ENCODE measurements around the gene CCL23.
"Not testable (repeated sequence)": the region's sequence is repeated elsewhere in the genome, so short reads cannot be mapped to it uniquely, and the experiment has no call there.

CCL23 gene

GRCh38 chr17:36002631-36003030, 15.1 kb downstream of the CCL23 start:
- no peak for DNase-seq

GRCh38 chr17:36001862-36002603, 15.7 kb downstream of the CCL23 start:
- DNase-seq, result no peak

DNA sequence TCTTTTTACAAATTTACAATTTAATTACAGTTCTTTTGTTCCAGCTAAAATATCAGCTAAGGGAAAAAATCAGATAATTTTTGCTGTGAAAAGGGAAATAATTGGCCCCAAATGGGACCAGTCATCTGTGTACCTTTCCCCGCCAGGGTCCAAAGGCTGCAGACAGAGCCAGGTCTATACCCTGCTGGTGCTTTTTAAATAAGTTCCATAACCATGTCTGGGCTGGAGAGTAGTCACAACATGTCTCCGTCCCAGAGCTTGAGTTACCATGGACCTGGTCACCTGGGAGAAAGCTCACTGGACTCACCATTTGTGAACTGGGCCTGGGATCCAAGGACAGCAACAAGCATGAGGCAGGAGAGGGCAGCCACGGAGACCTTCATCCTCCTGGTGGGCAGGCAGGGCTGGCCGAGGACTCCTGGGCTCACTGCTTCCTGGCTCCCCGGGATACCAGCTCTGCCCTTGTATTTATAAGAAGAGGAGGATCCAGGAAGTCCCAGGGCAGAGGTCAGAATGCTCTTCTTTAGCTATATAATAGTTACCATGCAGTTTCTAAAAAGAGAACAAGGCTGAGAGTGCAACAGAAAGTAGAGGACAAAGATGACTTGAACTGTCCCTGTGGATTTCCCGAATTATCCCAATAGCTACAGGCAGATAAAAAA, 16.5 kb downstream of the CCL23 start, which contains the start of gene CCL15:
Gene CCL15 (minus strand): TSS at position 444 of the 662 bp plus-strand sequence. CDS start 61 bp downstream, at position 383.
- no peak for DNase-seq

GRCh38 chr17:36000732-36001109, 17.1 kb downstream of the CCL23 start:
- DNase-seq, result no peak

DNA sequence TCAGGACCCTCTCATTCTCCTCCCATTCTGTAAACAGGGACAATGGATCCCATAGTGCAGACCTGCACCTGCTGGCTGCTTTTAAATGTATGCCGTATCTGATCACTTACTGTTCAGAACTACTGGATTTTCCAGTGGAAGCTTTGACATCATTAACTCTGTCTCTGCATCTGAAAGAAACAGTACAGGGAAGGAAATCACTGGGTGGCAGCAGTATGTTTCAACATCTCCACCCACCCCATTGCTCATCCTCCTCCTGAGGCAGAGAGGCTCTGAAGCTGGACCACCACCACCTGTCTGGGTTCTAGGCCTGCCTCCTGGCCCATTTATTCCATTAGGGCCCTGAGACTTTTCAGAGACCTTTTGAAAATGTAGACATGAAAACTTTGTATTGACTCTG, 19.0 kb downstream of the CCL23 start:
- DNase-seq, result no peak

DNA sequence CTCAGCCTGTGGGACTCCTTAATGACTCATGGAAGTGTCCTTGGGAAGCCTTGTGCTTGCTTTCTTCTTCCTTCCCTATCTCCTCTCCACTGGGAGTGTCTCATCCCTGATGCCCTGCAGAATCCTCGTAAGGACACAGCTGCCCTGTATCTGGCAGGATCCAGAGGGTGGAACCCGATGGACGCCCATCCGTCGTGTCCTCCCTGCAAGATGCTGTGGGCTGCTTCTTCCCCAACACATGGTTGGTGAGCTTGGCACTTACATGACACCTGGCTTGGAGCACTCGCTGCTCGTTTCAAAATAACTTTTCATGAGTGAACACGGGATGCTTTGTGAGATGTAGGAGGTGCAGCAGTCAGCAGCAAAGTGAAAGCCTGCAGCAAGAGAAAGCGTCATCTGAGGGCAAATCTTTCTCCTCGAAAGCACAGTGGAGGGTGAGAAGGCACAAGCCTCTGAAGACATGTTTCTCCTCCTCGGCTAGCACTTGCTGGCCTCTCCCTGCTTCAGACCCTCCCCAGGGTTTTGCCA, 19.7 kb downstream of the CCL23 start:
- DNase-seq, result no peak

DNA sequence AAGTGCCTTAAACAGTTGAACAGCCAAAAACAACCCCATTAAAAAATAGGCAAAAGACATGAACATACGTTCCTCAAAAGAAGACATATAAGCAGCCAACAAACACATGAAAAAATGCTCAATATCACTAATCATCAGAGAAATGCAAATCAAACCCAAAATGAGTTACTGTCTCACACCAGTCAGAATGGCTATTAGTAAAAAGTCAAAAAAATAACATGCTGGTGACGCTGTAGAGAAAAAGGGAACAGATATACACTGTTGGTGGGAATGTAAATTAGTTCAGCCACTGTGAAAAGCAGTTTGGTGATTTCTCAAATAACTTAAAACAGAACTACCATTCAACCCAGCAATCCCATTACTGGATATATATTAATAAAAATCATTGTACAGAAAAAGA, 22.4 kb downstream of the CCL23 start:
- DNase-seq, result not testable (repeated sequence)

DNA sequence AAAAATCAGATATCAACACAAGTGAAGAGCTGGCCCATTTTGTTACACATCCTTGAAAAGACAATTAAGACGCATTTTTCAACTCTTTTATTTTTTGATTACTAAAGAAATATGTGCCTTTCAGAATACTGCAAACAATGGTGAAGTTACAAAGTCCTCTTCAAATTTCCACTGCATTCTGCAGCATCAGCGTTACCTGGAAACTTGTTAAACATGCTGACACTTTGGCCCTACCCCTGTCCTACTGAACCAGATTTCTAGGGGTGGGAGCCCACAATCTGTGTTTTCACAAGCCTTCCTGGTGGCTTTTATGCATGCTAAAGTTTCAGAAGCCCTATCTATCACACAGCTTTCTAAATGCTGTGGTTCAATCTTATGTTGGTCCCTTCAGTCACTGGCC, 26.7 kb downstream of the CCL23 start:
- no peak for DNase-seq

- DNase-seq, result no peak
These were observed 29.6 kb downstream of the CCL23 start for GRCh38 chr17:35988164-35988563.

DNA sequence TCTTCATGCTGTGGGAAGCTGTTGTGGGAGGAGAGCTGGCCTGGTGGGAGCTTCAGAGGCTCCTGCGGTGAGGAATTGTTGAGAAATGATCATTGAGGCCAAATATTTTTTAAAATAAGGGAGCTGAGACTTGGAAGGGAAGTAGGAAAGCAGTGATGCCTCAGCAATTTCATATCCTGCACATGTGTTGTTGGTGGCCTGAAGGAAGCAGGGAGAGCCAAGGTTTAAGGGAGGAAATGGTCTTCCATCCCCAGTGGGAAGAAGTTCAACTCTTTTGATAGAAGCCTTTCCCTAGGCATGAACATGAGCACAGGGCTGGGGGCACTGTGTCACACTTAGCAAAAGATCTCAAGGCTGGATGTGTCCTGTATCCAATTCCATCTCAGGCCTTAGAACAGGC, 31.1 kb downstream of the CCL23 start, which contains the start of gene CCL14:
Gene CCL14 (minus strand): TSS at position 87 of the 400 bp plus-strand sequence. CDS start 80 bp downstream, at position 7.
- DNase-seq, result no peak

DNA sequence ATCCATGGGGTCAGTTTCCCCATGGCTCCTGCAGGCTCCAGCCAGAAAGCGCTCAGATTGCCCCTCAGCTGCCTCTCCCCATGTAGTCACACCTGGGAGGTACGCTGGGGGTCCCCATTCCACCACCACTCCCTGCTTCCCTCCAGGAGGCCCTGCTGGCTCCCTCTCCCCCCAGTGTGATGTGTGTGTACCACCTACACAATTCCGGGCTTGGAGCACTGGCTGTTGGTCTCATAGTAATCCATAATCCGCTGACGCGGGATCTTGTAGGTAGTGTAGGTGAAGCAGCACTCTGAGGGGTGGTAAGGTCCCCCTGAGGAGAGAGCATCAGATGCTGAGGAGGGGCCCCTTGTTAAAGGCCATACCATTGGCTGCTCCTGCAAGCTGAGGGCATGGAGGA, 33.6 kb downstream of the CCL23 start:
- no peak for DNase-seq

- no peak for DNase-seq
These were observed 35.2 kb downstream of the CCL23 start for GRCh38 chr17:35982409-35983191.

DNA sequence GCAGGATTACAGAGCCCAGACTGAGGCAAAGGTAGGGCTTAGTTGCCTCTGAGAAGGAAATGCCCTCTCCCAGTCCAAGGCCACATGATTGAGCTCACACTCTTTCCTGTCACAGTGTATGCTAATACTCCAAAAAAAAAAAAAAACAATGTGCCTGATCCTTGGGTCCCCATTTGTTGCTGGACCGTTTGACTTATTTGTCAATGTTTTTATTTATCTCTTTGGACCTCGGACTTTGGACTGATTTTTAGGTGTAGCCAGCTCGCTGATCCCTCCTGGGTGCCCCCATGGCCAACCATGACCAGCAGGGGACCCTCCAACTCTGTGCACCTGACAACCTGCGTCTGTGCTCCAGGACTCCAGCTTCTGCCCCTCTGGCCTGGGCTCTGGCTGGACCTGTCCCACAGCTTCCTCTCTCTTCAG, 35.9 kb downstream of the CCL23 start:
- no peak for DNase-seq

GRCh38 chr17:35981246-35981645, 36.5 kb downstream of the CCL23 start, which contains the start of gene CCL16:
Gene CCL16 (minus strand): TSS chr17:35981497. CDS start chr17:35981420, 77 bp downstream.
- DNase-seq, result no peak

GRCh38 chr17:35978346-35978745, 39.4 kb downstream of the CCL23 start:
- DNase-seq, result no peak

DNA sequence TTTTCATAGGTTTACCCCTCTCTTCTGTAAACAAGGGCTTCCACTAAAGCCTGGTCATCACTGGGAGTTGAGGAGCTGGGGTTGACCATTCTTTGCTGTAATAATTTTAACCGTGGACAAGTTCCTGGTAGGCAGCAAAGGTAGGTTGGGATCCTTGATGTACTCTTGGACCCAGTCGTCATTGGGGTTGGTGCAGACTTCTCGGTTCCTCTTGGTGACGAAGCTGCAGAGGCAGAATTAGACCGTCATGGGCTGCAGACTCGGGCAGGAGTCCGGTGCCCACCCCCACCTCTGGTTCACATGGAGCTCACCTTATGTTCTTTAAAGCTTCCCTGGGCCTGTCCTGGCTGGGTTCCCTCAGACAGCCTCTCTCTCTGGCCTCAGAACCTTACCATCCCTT, 40.3 kb downstream of the CCL23 start:
- no peak for DNase-seq

DNA sequence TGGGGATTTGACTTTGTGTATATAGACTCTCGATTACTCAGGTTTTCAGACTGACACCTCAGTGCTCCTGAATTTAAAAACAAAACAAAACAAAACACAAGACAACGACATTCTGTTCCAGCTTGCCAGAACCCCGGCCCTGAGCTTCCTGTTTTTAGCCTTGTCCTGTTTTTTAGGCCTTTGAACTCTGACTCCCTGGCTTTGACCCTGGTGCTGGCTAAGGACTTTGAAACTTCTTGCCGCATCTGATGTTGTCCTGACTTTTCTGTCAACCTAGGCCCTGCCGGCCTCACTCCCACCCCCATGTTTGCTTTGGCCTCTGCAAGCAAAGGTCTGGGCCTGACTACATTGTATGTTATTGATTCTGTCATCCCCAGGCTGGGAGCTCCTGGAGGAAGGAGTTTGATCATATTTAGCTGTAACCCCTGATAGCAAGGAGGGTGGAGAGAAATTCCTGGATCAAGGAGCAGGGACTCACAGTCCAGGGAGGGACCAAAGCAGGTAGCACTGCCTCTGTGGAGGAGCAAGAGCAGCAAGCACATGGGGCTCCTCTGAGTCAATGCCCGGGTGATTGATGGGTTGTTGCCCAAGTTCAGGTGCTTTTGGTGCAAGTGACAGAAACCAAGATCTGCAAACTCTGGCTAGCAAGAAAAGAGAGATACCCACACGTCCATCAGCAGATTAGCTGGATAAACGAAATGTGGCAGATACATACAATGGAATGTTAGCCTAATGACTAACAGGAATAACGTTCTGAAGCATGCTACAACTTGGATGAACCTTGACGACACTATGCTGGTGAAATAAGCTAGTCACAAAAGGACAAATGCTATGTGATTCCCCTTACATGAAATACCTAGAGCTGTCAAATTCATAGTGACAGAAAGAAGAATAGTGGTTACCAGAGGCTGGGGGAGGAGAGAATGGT, 44.2 kb downstream of the CCL23 start:
- DNase-seq, result no peak

GRCh38 chr17:35972945-35973332, 44.8 kb downstream of the CCL23 start:
- DNase-seq, result no peak

DNA sequence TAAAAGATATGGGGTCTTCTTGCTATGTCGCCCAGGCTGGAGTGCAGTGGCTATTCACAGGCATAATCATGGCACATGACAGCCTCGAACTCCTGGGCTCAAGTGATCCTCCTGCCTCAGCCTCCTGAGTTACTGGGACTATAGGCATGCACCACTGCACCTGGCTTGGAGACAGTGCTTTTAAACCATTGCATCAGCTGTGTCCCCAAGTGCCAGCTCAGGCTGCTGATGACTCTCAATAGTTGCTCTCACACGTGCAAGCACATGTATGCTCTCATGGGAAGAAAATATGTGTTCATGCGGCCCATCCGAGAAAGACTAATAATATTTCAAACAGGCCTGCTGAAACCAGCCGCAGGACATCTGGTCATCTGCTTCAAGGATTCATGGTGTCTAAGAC, 45.2 kb downstream of the CCL23 start:
- no peak for DNase-seq

DNA sequence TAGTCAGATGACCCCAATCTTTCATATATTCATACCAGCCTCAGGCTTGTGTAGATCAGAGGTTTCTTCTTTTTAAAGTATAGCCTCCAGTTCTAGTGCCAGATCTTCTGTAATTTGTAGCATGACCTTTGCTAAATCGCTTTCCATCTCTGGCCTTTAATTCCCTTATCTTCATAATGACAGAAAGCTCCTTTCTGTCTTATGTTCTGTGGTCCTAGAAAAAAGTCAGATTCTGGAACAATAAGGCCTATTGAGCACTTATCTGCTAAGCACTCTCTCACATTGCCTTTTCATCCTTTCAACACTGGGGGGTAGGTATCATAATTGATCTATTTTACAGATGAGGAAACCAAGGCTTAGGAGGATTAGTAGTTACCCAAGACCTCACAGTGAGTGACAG, 45.7 kb downstream of the CCL23 start:
- no peak for DNase-seq

GRCh38 chr17:35969558-35970380, 48.0 kb downstream of the CCL23 start:
- peak; percentile 77 for DNase-seq
